HCT116 (cell line): ENCODE data around the gene ANGPT4.

Source experiments
- EZH2 ChIP-seq: fragments of 200-600 bp; sonication (generic); IDR thresholded peaks from 2 replicates; pipeline ENCODE4 v1.6.1; 2017; ENCODE audit warnings: antibody characterized with exemption, mixed run types
- EZH2phosphoT487 ChIP-seq: fragments of 200-600 bp; IDR thresholded peaks from 2 replicates; pipeline ENCODE4 v1.6.1; 2018; ENCODE audit warnings: antibody characterized with exemption, borderline replicate concordance
- POLR2AphosphoS5 ChIP-seq: IDR thresholded peaks from 2 replicates; pipeline ENCODE4 v1.6.1; 2011; ENCODE audit warnings: mild to moderate bottlenecking, low read depth, low read length, moderate library complexity
- RAD21 ChIP-seq: IDR thresholded peaks from 2 replicates; pipeline ENCODE4 v1.6.1; 2012; ENCODE audit warnings: low read depth, mild to moderate bottlenecking
- TCF7L2 ChIP-seq: IDR thresholded peaks from 2 replicates; pipeline ENCODE4 v1.7.0; 2011; ENCODE audit warnings: borderline replicate concordance, inconsistent platforms; ENCODE audit not compliant: insufficient read depth, insufficient read length; ENCODE audit errors: extremely low read depth
- YY1 ChIP-seq: IDR thresholded peaks from 2 replicates; pipeline ENCODE4 v1.6.1; 2011; ENCODE audit warnings: low read length, low read depth, moderate library complexity, mild to moderate bottlenecking; ENCODE audit not compliant: insufficient replicate concordance; ENCODE audit errors: extremely low read depth

DNA sequence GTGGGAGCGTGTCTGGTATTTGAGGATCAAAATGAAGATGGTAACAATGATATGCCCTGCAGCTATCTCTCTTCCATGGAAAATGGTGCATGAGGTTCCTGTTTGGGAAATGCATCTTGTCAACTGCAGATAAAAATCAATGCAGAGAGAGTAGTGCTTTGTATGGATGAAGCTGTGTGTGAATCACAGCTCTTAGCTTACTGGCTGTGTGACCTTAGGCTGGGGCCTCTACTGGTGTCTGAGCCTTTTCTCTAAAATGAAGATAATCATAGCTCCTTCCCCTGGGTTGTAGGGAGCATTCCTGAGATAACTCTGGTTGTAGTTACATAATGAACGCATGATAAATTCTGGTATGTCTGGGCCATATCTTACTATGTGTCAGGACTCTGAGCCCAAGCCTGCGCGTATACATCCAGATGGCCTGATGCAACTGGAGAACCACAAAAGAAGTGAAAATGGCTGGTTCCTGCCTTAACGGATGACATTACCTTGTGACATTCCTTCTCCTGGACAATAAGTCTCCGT lies 19.6 kb downstream of the ANGPT4 start:
- TF ChIP-seq YY1 (no peak), RAD21 (no peak), EZH2phosphoT487 (no peak), POLR2AphosphoS5 (no peak), EZH2 (no peak), TCF7L2 (no peak)
